IPS-20b (cell line): ENCODE measurements around the gene CHST9.
"Not testable (repeated sequence)": the region's sequence is repeated elsewhere in the genome, so short reads cannot be mapped to it uniquely, and the experiment has no call there.

Experiments
- H3K27ac ChIP-seq: one replicate; pipeline ENCODE4 v1.5.1; 2013; ENCODE audit warnings: low read length
- H3K27me3 ChIP-seq: 2 replicates; pipeline ENCODE4 v1.6.1; 2013; ENCODE audit warnings: mild to moderate bottlenecking, low read length, inconsistent platforms; ENCODE audit not compliant: insufficient read depth
- H3K36me3 ChIP-seq: 2 replicates; pipeline ENCODE4 v1.6.1; 2013; ENCODE audit warnings: low read depth, mild to moderate bottlenecking, inconsistent platforms, low read length, moderate library complexity; ENCODE audit not compliant: insufficient read depth
- H3K4me1 ChIP-seq: 2 replicates; pipeline ENCODE4 v1.6.1; 2013; ENCODE audit warnings: mild to moderate bottlenecking, control low read depth, inconsistent platforms, low read length, moderate library complexity; ENCODE audit not compliant: insufficient read depth
- H3K4me3 ChIP-seq: 2 replicates; pipeline ENCODE4 v1.5.1; 2013; ENCODE audit warnings: mild to moderate bottlenecking, low read length, inconsistent platforms
- H3K9ac ChIP-seq: 2 replicates; pipeline ENCODE4 v1.6.1; 2013; ENCODE audit warnings: low read depth, mild to moderate bottlenecking, inconsistent platforms, low read length, moderate library complexity
- H3K9me3 ChIP-seq: 2 replicates; pipeline ENCODE4 v1.6.1; 2013; ENCODE audit warnings: mild to moderate bottlenecking, low read depth, low read length, inconsistent platforms; ENCODE audit not compliant: insufficient read depth

CHST9 gene

DNA sequence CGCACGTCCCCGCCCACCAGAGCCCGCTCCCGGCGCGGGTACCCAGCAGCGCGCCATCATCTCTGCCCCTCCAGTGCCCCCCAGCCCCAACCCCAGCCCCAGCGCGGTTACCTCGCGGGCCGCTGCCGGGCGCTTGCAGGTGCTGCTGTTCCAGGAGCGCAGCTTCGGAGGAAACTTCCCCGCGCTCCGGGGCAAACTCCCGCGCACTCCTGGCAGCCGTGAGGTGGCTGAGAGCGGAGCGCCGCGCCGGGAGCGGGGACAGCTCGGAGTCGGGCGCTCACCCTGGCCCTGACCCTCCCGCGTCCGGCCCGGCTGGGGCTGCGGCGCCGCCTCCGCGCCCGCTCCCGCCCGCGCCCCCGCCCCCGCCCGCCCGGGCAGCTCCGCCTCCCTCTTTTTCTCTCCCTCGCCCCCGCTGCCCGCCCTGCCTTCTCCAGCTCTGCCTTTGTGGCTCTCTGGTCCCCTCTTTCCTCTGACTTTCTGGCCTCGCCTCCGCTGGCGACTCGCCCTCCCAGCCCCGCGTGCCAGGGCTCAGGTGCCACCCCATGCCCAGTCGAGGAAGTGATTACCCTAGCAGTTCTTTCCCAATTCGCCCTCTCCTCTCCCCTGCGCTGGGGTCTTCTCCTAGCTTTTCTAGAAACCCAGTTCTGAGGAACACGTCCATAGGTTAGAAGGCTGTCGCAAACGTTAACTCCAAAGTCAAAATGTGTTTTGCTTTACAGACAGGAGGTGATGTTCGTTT, at the start of gene CHST9:
Gene CHST9 (minus strand): TSS at position 284 of the 739 bp plus-strand sequence. CDS start 42,499 bp downstream, outside the sequence.
- H3K9ac ChIP-seq = peak within 1 kb of the TSS; percentile 71
- peaks cover 18% of the 10 kb centered on the region; the same call in 1 of the 2 replicates for H3K4me1 ChIP-seq
- peaks cover 30% of the 10 kb centered on the region for H3K27me3 ChIP-seq
- H3K36me3 ChIP-seq = no peaks in the 10 kb centered on the region
- peak within 1 kb of the TSS; percentile 83 for H3K4me3 ChIP-seq
- H3K9me3 ChIP-seq = no peaks in the 10 kb centered on the region
- no peak within 1 kb of the TSS for H3K27ac ChIP-seq

- H3K9me3 ChIP-seq, H3K4me3 ChIP-seq, H3K27ac ChIP-seq, H3K36me3 ChIP-seq, H3K9ac ChIP-seq, H3K27me3 ChIP-seq, H3K4me1 ChIP-seq: not testable (repeated sequence)
Observed at GRCh38 chr18:27232355-27232754, 47.2 kb upstream of the CHST9 start.

GRCh38 chr18:27231671-27232070, 46.6 kb upstream of the CHST9 start:
- Histone ChIP-seq H3K4me1 (peaks cover 16% of the 10 kb centered on the region), H3K9ac (peak overlapping the region; percentile 54; the same call in 1 of the 2 replicates), H3K27ac (peak overlapping the region; percentile 80)
- not testable (repeated sequence) for H3K4me3 ChIP-seq, H3K36me3 ChIP-seq, H3K27me3 ChIP-seq, H3K9me3 ChIP-seq

GRCh38 chr18:27231221-27231620, 46.1 kb upstream of the CHST9 start:
- Histone ChIP-seq H3K4me1 (peaks cover 19% of the 10 kb centered on the region), H3K27ac (peak overlapping the region; percentile 80), H3K9ac (peak overlapping the region; percentile 54; the same call in 1 of the 2 replicates)
- H3K36me3 ChIP-seq, H3K4me3 ChIP-seq, H3K27me3 ChIP-seq, H3K9me3 ChIP-seq: not testable (repeated sequence)

- Histone ChIP-seq H3K9ac (peak overlapping the region; percentile 10; the same call in 1 of the 2 replicates), H3K9me3 (no peaks in the 10 kb centered on the region), H3K4me1 (peaks cover 22% of the 10 kb centered on the region), H3K27me3 (no peaks in the 10 kb centered on the region), H3K36me3 (no peaks in the 10 kb centered on the region), H3K4me3 (peak overlapping the region; percentile 28; the same call in 1 of the 2 replicates), H3K27ac (no peak overlapping the region)
Observed at GRCh38 chr18:27227721-27228120, 42.6 kb upstream of the CHST9 start.

- Histone ChIP-seq H3K9me3 (no peaks in the 10 kb centered on the region), H3K9ac (no peak overlapping the region), H3K4me1 (peaks cover 22% of the 10 kb centered on the region), H3K27ac (no peak overlapping the region), H3K4me3 (no peak overlapping the region; the same call in 1 of the 2 replicates), H3K27me3 (no peaks in the 10 kb centered on the region), H3K36me3 (no peaks in the 10 kb centered on the region)
Observed at GRCh38 chr18:27226556-27227075, 41.5 kb upstream of the CHST9 start.

GRCh38 chr18:27225947-27226481, 40.9 kb upstream of the CHST9 start:
- no peaks in the 10 kb centered on the region for H3K36me3 ChIP-seq
- no peaks in the 10 kb centered on the region for H3K9me3 ChIP-seq
- peaks cover 18% of the 10 kb centered on the region for H3K4me1 ChIP-seq
- no peak overlapping the region for H3K9ac ChIP-seq
- H3K27me3 ChIP-seq = no peaks in the 10 kb centered on the region
- no peak overlapping the region for H3K27ac ChIP-seq
- no peak overlapping the region for H3K4me3 ChIP-seq

DNA sequence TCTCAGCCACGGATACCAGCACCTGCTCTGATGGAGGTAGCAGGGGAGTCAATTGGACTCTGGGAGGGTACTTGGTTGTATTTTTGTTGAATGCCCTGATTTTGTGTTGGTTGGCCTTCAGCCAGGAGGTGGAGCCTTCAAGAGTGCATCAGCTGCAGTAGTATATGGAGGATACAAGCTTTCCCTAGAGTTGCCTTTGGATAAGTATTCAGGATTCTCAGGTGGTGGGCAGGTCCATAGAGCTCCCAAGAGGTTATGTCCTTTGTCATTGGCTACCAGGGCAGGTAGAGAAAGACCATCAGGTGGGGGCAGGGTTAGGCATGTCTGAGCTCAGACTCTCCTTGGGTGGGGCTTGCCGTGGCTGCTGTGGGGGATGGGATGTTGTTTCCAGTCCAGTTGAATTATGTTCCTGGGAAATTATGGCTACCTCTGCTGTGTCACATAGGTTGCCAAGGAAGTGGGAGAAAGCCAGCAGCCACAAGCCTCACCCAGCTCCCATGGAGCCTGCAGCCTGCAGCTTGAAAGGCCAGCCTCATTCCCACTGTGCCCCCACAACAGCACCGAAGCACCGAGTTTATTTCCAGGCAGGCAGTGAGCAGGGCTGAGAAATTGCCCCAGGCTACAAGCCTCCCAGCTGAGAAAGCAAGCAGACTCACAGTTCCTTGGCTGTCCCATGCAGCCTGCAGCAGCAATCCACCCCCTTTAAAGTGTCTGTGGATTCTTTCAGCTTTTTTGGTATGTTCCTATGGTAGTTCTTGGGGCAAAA, 38.6 kb upstream of the CHST9 start:
- Histone ChIP-seq H3K27me3 (no peaks in the 10 kb centered on the region), H3K4me3 (no peak overlapping the region), H3K9me3 (no peaks in the 10 kb centered on the region), H3K36me3 (no peaks in the 10 kb centered on the region), H3K9ac (no peak overlapping the region), H3K27ac (no peak overlapping the region), H3K4me1 (peaks cover 17% of the 10 kb centered on the region; the same call in 1 of the 2 replicates)

- no peaks in the 10 kb centered on the region for H3K36me3 ChIP-seq
- no peaks in the 10 kb centered on the region for H3K27me3 ChIP-seq
- H3K4me3 ChIP-seq = no peak overlapping the region
- peaks cover 13% of the 10 kb centered on the region for H3K4me1 ChIP-seq
- H3K9ac ChIP-seq = no peak overlapping the region
- H3K27ac ChIP-seq = no peak overlapping the region
- no peaks in the 10 kb centered on the region for H3K9me3 ChIP-seq
Observed at GRCh38 chr18:27214831-27215230, 29.7 kb upstream of the CHST9 start.

GRCh38 chr18:27213123-27213717, 28.1 kb upstream of the CHST9 start:
- H3K27me3 ChIP-seq = no peaks in the 10 kb centered on the region
- no peak overlapping the region for H3K27ac ChIP-seq
- H3K4me1 ChIP-seq = peaks cover 13% of the 10 kb centered on the region
- no peaks in the 10 kb centered on the region for H3K36me3 ChIP-seq
- no peak overlapping the region for H3K9ac ChIP-seq
- peak overlapping the region; percentile 12; the same call in 1 of the 2 replicates for H3K4me3 ChIP-seq
- no peaks in the 10 kb centered on the region for H3K9me3 ChIP-seq

- Histone ChIP-seq H3K27ac (no peak overlapping the region), H3K4me3 (no peak overlapping the region), H3K9ac (no peak overlapping the region), H3K9me3 (no peaks in the 10 kb centered on the region), H3K27me3 (no peaks in the 10 kb centered on the region), H3K36me3 (no peaks in the 10 kb centered on the region), H3K4me1 (peaks cover 13% of the 10 kb centered on the region)
Observed at GRCh38 chr18:27211569-27211968, 26.5 kb upstream of the CHST9 start.
